K562 (cell line): ENCODE results near the gene EXOSC2. TPM values are rescaled to one million over a fixed set of nuclear protein-coding genes. Genes with fewer than 3 reads are reported as not detected.

Experiments
- ARID2 ChIP-seq: fragments of 450-650 bp; IDR thresholded peaks from 2 replicates; pipeline ENCODE4 v1.6.1; 2017; ENCODE audit warnings: antibody characterized with exemption, mild to moderate bottlenecking
- CHD2 ChIP-seq: IDR thresholded peaks from 2 replicates; pipeline ENCODE4 v1.6.1; 2011; ENCODE audit warnings: low read depth, low read length
- DMBX1 ChIP-seq: fragments of 250-450 bp; sonication (Bioruptor Pico); IDR thresholded peaks from 2 replicates; pipeline ENCODE4 v1.8.0; 2022; ENCODE audit warnings: inconsistent platforms, mild to moderate bottlenecking, moderate library complexity, borderline replicate concordance
- E2F3 ChIP-seq: fragments of 250-450 bp; sonication (Bioruptor Pico); IDR thresholded peaks from 2 replicates; pipeline ENCODE4 v1.4.0; 2020; ENCODE audit warnings: mild to moderate bottlenecking
- MAFK ChIP-seq: IDR thresholded peaks from 2 replicates; pipeline ENCODE4 v1.6.1; 2011; ENCODE audit warnings: low read length, improper control_type of control experiment
- NR1H2 ChIP-seq: sonication (generic); formaldehyde crosslinking; IDR thresholded peaks from 2 replicates; pipeline ENCODE4 v1.4.0; 2020; ENCODE audit warnings: mild to moderate bottlenecking, missing genetic modification reagents
- NR4A1 ChIP-seq, 2 experiments: fragments of 250-450 bp in 1 of 2; fragments of 450-650 bp in 1 of 2; sonication (Bioruptor Pico) in 1 of 2; IDR thresholded peaks; 2 replicates each; pipeline versions ENCODE4 v1.4.0 to v1.6.1; 2016 to 2020; ENCODE audit warnings: mild to moderate bottlenecking in 2 of 2, missing compliant biosample characterization in 1 of 2, missing genetic modification characterization in 1 of 2, moderate library complexity in 1 of 2
- PHF8 ChIP-seq: fragments of 200-600 bp; sonication (generic); IDR thresholded peaks from 2 replicates; pipeline ENCODE4 v1.6.1; 2012; ENCODE audit warnings: mixed run types, mild to moderate bottlenecking, inconsistent platforms, low read length, moderate library complexity, borderline replicate concordance
- RBM14 ChIP-seq: fragments of 200-400 bp; formaldehyde crosslinking; IDR thresholded peaks from 2 replicates; pipeline ENCODE4 v1.6.1; 2018; ENCODE audit warnings: low read depth, mild to moderate bottlenecking, low read length, moderate library complexity, borderline replicate concordance; ENCODE audit not compliant: insufficient read depth
- SOX6 ChIP-seq: fragments of 450-650 bp; IDR thresholded peaks from 2 replicates; pipeline ENCODE4 v1.6.1; 2014; ENCODE audit warnings: mild to moderate bottlenecking
- SRF ChIP-seq, 2 experiments: fragments of 250-450, 450-650 bp in 1 of 2; sonication (Bioruptor Pico) in 1 of 2; sonication (generic) in 1 of 2; formaldehyde crosslinking; IDR thresholded peaks; 2 replicates each; pipeline versions ENCODE4 v1.5.0 to v1.5.1; 2020 to 2022; ENCODE audit warnings: mild to moderate bottlenecking in 1 of 2, missing genetic modification reagents in 1 of 2
- TBL1XR1 ChIP-seq, 2 experiments: IDR thresholded peaks; 2 replicates each; pipeline ENCODE4 v1.6.1; 2012; ENCODE audit warnings: improper control_type of control experiment in 2 of 2, low read length in 2 of 2, mild to moderate bottlenecking in 1 of 2
- THRA ChIP-seq: fragments of 450-650 bp; IDR thresholded peaks from 2 replicates; pipeline ENCODE4 v1.6.1; 2017; ENCODE audit warnings: mild to moderate bottlenecking, moderate library complexity
- TRIM24 ChIP-seq, 2 experiments: fragments of 450-650 bp; IDR thresholded peaks; 2 replicates each; pipeline ENCODE4 v1.6.1; 2016
- YY1 ChIP-seq, 3 experiments: IDR thresholded peaks; 2 replicates each; pipeline ENCODE4 v1.6.1; 2011; ENCODE audit warnings: low read length in 2 of 3, mild to moderate bottlenecking in 2 of 3, moderate library complexity in 2 of 3, borderline replicate concordance in 1 of 3, control low read depth in 1 of 3, low read depth in 1 of 3; ENCODE audit not compliant: insufficient read depth in 3 of 3, insufficient replicate concordance in 2 of 3, control insufficient read depth in 1 of 3, insufficient read length in 1 of 3; ENCODE audit errors: extremely low read depth in 1 of 3
- ZNF717 ChIP-seq: fragments of 250-450 bp; sonication (Bioruptor Pico); IDR thresholded peaks from 2 replicates; pipeline ENCODE4 v1.5.0; 2021
- ZNF778 ChIP-seq: fragments of 450-650 bp; formaldehyde crosslinking; IDR thresholded peaks from 2 replicates; pipeline ENCODE4 v1.4.0; 2020; ENCODE audit warnings: mild to moderate bottlenecking, moderate library complexity
- polyA plus RNA-seq, 8 experiments: library from polyadenylated mRNA; depleted of rRNA in 4 of 8; stranded (reverse) in 5 of 8; unstranded in 3 of 8; fragments of >200 nt; fragmentation: Nextera tagmentation in 2 of 8; fragmentation: Illumina TruSeq in 1 of 8; extraction: Ambion mirVana in 2 of 8; extraction: Trizol in 1 of 8; gene quantifications; 2 replicates each; pipeline versions ENCODE4 v1.2.1 to v1.2.3, GENCODE V29; 2011 to 2014; ENCODE audit warnings: inconsistent platforms in 1 of 8, missing spikeins in 1 of 8
- total RNA-seq, 7 experiments: library from RNA; depleted of rRNA in 6 of 7; stranded (reverse); fragments of >200 nt in 6 of 7; fragmentation: Illumina TruSeq in 2 of 7; extraction: Trizol in 2 of 7; gene quantifications; 2 replicates each; pipeline versions ENCODE4 v1.2.1 to v1.2.3, GENCODE V29; 2011 to 2021; ENCODE audit warnings: low replicate concordance in 1 of 7
- TF ChIP-seq, protein P1 (sequence below): fragments of 250-450 bp; sonication (Bioruptor Pico); IDR thresholded peaks from 2 replicates; pipeline ENCODE4 v1.4.0; 2020; ENCODE audit warnings: mild to moderate bottlenecking
- TF ChIP-seq, protein P2 (sequence below), 2 experiments: fragments of 450-650 bp in 1 of 2; sonication (generic) in 1 of 2; formaldehyde crosslinking; conservative IDR thresholded peaks; 2 replicates each; pipeline versions ENCODE4 v1.4.0 to v1.8.1; 2020 to 2022; ENCODE audit warnings: mild to moderate bottlenecking in 1 of 2, missing genetic modification reagents in 1 of 2
- TF ChIP-seq, protein P3 (sequence below): fragments of 250-450 bp; sonication (Bioruptor Pico); IDR thresholded peaks from 2 replicates; pipeline ENCODE4 v1.8.0; 2022; ENCODE audit warnings: inconsistent platforms, mild to moderate bottlenecking, moderate library complexity, borderline replicate concordance

Gene EXOSC2
- total and polyA plus RNA-seq, 9 of the 15 experiments (the other 6 are each of a cell fraction or from before 2014, with no cell fraction given) = 46.0 to 101 (median 77.6) TPM

- TF ChIP-seq, protein P1, sequence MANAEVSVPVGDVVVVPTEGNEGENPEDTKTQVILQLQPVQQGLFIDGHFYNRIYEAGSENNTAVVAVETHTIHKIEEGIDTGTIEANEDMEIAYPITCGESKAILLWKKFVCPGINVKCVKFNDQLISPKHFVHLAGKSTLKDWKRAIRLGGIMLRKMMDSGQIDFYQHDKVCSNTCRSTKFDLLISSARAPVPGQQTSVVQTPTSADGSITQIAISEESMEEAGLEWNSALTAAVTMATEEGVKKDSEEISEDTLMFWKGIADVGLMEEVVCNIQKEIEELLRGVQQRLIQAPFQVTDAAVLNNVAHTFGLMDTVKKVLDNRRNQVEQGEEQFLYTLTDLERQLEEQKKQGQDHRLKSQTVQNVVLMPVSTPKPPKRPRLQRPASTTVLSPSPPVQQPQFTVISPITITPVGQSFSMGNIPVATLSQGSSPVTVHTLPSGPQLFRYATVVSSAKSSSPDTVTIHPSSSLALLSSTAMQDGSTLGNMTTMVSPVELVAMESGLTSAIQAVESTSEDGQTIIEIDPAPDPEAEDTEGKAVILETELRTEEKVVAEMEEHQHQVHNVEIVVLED (CRISPR knock-in tag) = peak; percentile 54
- TF ChIP-seq NR4A1 (CRISPR knock-in tag; IDR thresholded peaks at IDR 0.05) = 0 out of 2 replicates have a peak, but pooled peaks have one; percentile 57
- TF ChIP-seq NR4A1 (tag; IDR thresholded peaks at IDR 0.05) = no peak
- peak; percentile 86; the same call in 1 of the 2 replicates for TF ChIP-seq PHF8
- peak; percentile 48; the same call in 1 of the 2 replicates for TF ChIP-seq E2F3 (CRISPR knock-in tag)
- no peak for TF ChIP-seq THRA
- no peak for TF ChIP-seq TBL1XR1 (IDR thresholded peaks at IDR 0.05; ENCODE audit: low read length in 2 of 2)
- TF ChIP-seq MAFK = no peak
- TF ChIP-seq NR1H2 = peak; percentile 72; the same call in 1 of the 2 replicates
- TF ChIP-seq ZNF717 (CRISPR knock-in tag) = no peak
- TF ChIP-seq ZNF778 (CRISPR knock-in tag) = no peak
- peak in 1 of 2 experiments; percentile 62; a peak in 1 of 4 replicates for TF ChIP-seq SRF (CRISPR knock-in tag; IDR thresholded peaks at IDR 0.05)
- 0 out of 4 replicates have a peak, but pooled peaks of 1 of the 2 experiments have one; percentile 26 for TF ChIP-seq TRIM24 (IDR thresholded peaks at IDR 0.05)
- TF ChIP-seq SOX6 = no peak
- TF ChIP-seq YY1 (IDR thresholded peaks at IDR 0.05; ENCODE audit: borderline replicate concordance in 1 of 3, control insufficient read depth in 1 of 3, extremely low read depth in 1 of 3, insufficient read depth in 3 of 3, insufficient read length in 1 of 3, insufficient replicate concordance in 2 of 3, low read depth in 1 of 3, low read length in 2 of 3) = peak in 1 of 3 experiments; percentile 23
- peak; percentile 77; the same call in 1 of the 2 replicates for TF ChIP-seq DMBX1 (CRISPR knock-in tag)
- TF ChIP-seq, protein P2, sequence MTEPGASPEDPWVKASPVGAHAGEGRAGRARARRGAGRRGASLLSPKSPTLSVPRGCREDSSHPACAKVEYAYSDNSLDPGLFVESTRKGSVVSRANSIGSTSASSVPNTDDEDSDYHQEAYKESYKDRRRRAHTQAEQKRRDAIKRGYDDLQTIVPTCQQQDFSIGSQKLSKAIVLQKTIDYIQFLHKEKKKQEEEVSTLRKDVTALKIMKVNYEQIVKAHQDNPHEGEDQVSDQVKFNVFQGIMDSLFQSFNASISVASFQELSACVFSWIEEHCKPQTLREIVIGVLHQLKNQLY (CRISPR knock-in tag; conservative IDR thresholded peaks at IDR 0.05) = no peak
- TF ChIP-seq CHD2 = no peak
- TF ChIP-seq, protein P3, sequence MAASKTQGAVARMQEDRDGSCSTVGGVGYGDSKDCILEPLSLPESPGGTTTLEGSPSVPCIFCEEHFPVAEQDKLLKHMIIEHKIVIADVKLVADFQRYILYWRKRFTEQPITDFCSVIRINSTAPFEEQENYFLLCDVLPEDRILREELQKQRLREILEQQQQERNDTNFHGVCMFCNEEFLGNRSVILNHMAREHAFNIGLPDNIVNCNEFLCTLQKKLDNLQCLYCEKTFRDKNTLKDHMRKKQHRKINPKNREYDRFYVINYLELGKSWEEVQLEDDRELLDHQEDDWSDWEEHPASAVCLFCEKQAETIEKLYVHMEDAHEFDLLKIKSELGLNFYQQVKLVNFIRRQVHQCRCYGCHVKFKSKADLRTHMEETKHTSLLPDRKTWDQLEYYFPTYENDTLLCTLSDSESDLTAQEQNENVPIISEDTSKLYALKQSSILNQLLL (CRISPR knock-in tag) = no peak
- no peak for TF ChIP-seq ARID2
- no peak for TF ChIP-seq RBM14
These were observed 12.5 kb upstream of the EXOSC2 start (continued) for GRCh38 chr9:130680836-130681768.
